ENCODE measurements around the gene EIF2D.

The EIF2D gene

GRCh38 chr1:206656936-206657335 lies 44.7 kb upstream of the EIF2D start:
- no peak for DNase-seq (ENCODE audit: low read depth)
- H3K4me3 ChIP-seq (ENCODE audit: low read depth, low read length), result no peak overlapping the region
- no peak for TF ChIP-seq CTCF (IDR thresholded peaks at IDR 0.05; ENCODE audit: insufficient read depth, low read depth, low read length, missing control alignments)

GRCh38 chr1:206655471-206655882 lies 43.2 kb upstream of the EIF2D start:
- no peak overlapping the region for H3K4me3 ChIP-seq (ENCODE audit: low read depth, low read length)
- TF ChIP-seq CTCF (IDR thresholded peaks at IDR 0.05; ENCODE audit: insufficient read depth, low read depth, low read length, missing control alignments), result no peak
- DNase-seq (ENCODE audit: low read depth), result no peak

GRCh38 chr1:206654828-206655227 lies 42.6 kb upstream of the EIF2D start:
- no peak for DNase-seq (ENCODE audit: low read depth)
- H3K4me3 ChIP-seq (ENCODE audit: low read depth, low read length), result no peak overlapping the region
- TF ChIP-seq CTCF (IDR thresholded peaks at IDR 0.05; ENCODE audit: insufficient read depth, low read depth, low read length, missing control alignments), result no peak

- H3K4me3 ChIP-seq (ENCODE audit: low read depth, low read length), result no peak overlapping the region
- no peak for TF ChIP-seq CTCF (IDR thresholded peaks at IDR 0.05; ENCODE audit: insufficient read depth, low read depth, low read length, missing control alignments)
- no peak for DNase-seq (ENCODE audit: low read depth)
Measured at GRCh38 chr1:206653715-206654459, 41.6 kb upstream of the EIF2D start.

- no peak for DNase-seq (ENCODE audit: low read depth)
- H3K4me3 ChIP-seq (ENCODE audit: low read depth, low read length), result no peak overlapping the region
- no peak for TF ChIP-seq CTCF (IDR thresholded peaks at IDR 0.05; ENCODE audit: insufficient read depth, low read depth, low read length, missing control alignments)
Measured at GRCh38 chr1:206651958-206652890, 40.0 kb upstream of the EIF2D start.

GRCh38 chr1:206651014-206651413 lies 38.7 kb upstream of the EIF2D start:
- TF ChIP-seq CTCF (IDR thresholded peaks at IDR 0.05; ENCODE audit: insufficient read depth, low read depth, low read length, missing control alignments), result no peak
- H3K4me3 ChIP-seq (ENCODE audit: low read depth, low read length), result no peak overlapping the region
- DNase-seq (ENCODE audit: low read depth), result no peak

Measured in GM12865 (cell line).